ENCODE measurements around the gene BRMS1L.
"Not testable (repeated sequence)": the region's sequence is repeated elsewhere in the genome, so short reads cannot be mapped to it uniquely, and the experiment has no call there.

DNA sequence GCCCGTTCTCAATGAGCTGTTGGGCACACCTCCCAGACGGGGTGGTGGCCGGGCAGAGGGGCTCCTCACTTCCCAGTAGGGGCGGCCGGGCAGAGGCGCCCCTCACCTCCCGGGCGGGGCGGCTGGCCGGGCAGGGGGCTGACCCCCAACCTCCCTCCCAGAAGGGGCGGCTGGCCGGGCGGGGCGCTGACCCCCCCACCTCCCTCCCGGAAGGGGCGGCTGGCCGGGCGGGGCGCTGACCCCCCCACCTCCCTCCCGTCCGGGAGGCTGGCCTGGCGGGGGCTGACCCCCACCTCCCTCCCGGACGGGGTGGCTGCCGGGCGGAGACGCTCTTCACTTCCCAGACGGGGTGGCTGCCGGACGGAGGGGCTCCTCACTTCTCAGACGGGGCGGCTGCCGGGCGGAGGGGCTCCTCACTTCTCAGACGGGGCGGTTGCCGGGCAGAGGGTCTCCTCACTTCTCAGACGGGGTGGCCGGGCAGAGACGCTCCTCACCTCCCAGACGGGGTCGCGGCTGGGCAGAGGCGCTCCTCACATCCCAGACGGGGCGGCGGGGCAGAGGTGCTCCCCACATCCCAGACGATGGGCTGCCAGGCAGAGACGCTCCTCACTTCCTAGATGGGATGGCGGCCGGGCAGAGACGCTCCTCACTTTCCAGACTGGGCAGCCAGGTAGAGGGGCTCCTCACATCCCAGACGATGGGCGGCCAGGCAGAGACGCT, 1.5 kb upstream of the BRMS1L start:
- not testable (repeated sequence) for TF ChIP-seq POLR2A (IDR thresholded peaks at IDR 0.05; ENCODE audit: low read length); ZNF302 (CRISPR knock-in tag; IDR thresholded peaks at IDR 0.05); MAZ (IDR thresholded peaks at IDR 0.05; ENCODE audit: borderline replicate concordance, low read depth, low read length); TP53 (CRISPR knock-in tag; IDR thresholded peaks at IDR 0.05); JUNB (IDR thresholded peaks at IDR 0.05); ESRRA (IDR thresholded peaks at IDR 0.05; ENCODE audit: borderline replicate concordance, low read length); CBX2 (IDR thresholded peaks at IDR 0.05; ENCODE audit: borderline replicate concordance, low read depth); HDAC2 (IDR thresholded peaks at IDR 0.05)
- TF ChIP-seq, protein P1, sequence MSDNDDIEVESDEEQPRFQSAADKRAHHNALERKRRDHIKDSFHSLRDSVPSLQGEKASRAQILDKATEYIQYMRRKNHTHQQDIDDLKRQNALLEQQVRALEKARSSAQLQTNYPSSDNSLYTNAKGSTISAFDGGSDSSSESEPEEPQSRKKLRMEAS (IDR thresholded peaks at IDR 0.05): not testable (repeated sequence)
- TF ChIP-seq, protein P2, sequence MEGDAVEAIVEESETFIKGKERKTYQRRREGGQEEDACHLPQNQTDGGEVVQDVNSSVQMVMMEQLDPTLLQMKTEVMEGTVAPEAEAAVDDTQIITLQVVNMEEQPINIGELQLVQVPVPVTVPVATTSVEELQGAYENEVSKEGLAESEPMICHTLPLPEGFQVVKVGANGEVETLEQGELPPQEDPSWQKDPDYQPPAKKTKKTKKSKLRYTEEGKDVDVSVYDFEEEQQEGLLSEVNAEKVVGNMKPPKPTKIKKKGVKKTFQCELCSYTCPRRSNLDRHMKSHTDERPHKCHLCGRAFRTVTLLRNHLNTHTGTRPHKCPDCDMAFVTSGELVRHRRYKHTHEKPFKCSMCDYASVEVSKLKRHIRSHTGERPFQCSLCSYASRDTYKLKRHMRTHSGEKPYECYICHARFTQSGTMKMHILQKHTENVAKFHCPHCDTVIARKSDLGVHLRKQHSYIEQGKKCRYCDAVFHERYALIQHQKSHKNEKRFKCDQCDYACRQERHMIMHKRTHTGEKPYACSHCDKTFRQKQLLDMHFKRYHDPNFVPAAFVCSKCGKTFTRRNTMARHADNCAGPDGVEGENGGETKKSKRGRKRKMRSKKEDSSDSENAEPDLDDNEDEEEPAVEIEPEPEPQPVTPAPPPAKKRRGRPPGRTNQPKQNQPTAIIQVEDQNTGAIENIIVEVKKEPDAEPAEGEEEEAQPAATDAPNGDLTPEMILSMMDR (IDR thresholded peaks at IDR 0.05): not testable (repeated sequence)

Data from A549 (cell line).